NK-92 (cell line): Measurements from ENCODE around the gene LCA5.
"Not testable (repeated sequence)": the region's sequence is repeated elsewhere in the genome, so short reads cannot be mapped to it uniquely, and the experiment has no call there.

Experiments used
- DNase-seq: peaks from one replicate; lab custom pipeline; 2025; ENCODE audit not compliant: unreplicated experiment; lab: John Stamatoyannopoulos, UW

LCA5 gene

GRCh38 chr6:79536954-79537747, at the start of gene LCA5:
LCA5 (minus strand) TSS chr6:79537430; CDS start chr6:79518894, 18,536 bp downstream.
- DNase-seq: peak; percentile 19

GRCh38 chr6:79586548-79586947, 49.3 kb upstream of the LCA5 start:
- no peak for DNase-seq

- no peak for DNase-seq
Measured at GRCh38 chr6:79584332-79584731, 47.1 kb upstream of the LCA5 start.

- DNase-seq: not testable (repeated sequence)
Measured at GRCh38 chr6:79577926-79578325, 40.7 kb upstream of the LCA5 start.

- DNase-seq: no peak
Measured at GRCh38 chr6:79574630-79575225, 37.5 kb upstream of the LCA5 start.

GRCh38 chr6:79574174-79574573, 36.9 kb upstream of the LCA5 start:
- DNase-seq: no peak

- DNase-seq: no peak
Measured at GRCh38 chr6:79571030-79571367, 33.8 kb upstream of the LCA5 start.

GRCh38 chr6:79570129-79571029, 33.1 kb upstream of the LCA5 start:
- no peak for DNase-seq

- DNase-seq: no peak
Measured at GRCh38 chr6:79568996-79569395, 31.8 kb upstream of the LCA5 start.

GRCh38 chr6:79564636-79565035, 27.4 kb upstream of the LCA5 start:
- no peak for DNase-seq

- no peak for DNase-seq
Measured at GRCh38 chr6:79559706-79560105, 22.5 kb upstream of the LCA5 start.

- DNase-seq: no peak
Measured at GRCh38 chr6:79557673-79558467, 20.6 kb upstream of the LCA5 start.

- no peak for DNase-seq
Measured at GRCh38 chr6:79554305-79554704, 17.1 kb upstream of the LCA5 start.

- DNase-seq: no peak
Measured at GRCh38 chr6:79551401-79551800, 14.2 kb upstream of the LCA5 start.

GRCh38 chr6:79548304-79548703, 11.1 kb upstream of the LCA5 start:
- no peak for DNase-seq

GRCh38 chr6:79546186-79546585, 9.0 kb upstream of the LCA5 start:
- no peak for DNase-seq

GRCh38 chr6:79544939-79545450, 7.8 kb upstream of the LCA5 start:
- DNase-seq: no peak

- no peak for DNase-seq
Measured at GRCh38 chr6:79544299-79544927, 7.2 kb upstream of the LCA5 start.

GRCh38 chr6:79543886-79544285, 6.7 kb upstream of the LCA5 start:
- DNase-seq: no peak

GRCh38 chr6:79543411-79543810, 6.2 kb upstream of the LCA5 start:
- no peak for DNase-seq
